Activated T-helper 1 cell treated with Interleukin-2 at 50 U/mL for 16 hours (primary cell): ENCODE measurements around the gene SENP5.
"Not testable (repeated sequence)": the region's sequence is repeated elsewhere in the genome, so short reads cannot be mapped to it uniquely, and the experiment has no call there.

ENCODE experiments used
- DNase-seq: peaks from one replicate; pipeline ENCODE4 v3.0.0-alpha.2; 2020; ENCODE audit warnings: low read depth

SENP5 gene

GRCh38 chr3:196941729-196942225 lies 74.1 kb downstream of the SENP5 start:
- DNase-seq: peak; percentile 25

GRCh38 chr3:196942226-196942914 lies 74.7 kb downstream of the SENP5 start, which contains the start of gene NCBP2:
TSS of gene NCBP2 (minus strand) at chr3:196942528. CDS start at chr3:196942503, 25 bp downstream.
- DNase-seq: peak; percentile 99

- DNase-seq: peak; percentile 5
Measured at GRCh38 chr3:196942915-196943277, 75.2 kb downstream of the SENP5 start.

- not testable (repeated sequence) for DNase-seq
Measured at GRCh38 chr3:196944037-196944790, 76.5 kb downstream of the SENP5 start.

GRCh38 chr3:196947136-196947859 lies 79.6 kb downstream of the SENP5 start:
- no peak for DNase-seq

GRCh38 chr3:196947860-196948441 lies 80.2 kb downstream of the SENP5 start:
- DNase-seq: no peak

GRCh38 chr3:196948442-196949284 lies 80.9 kb downstream of the SENP5 start:
- DNase-seq: no peak

GRCh38 chr3:196949285-196949619 lies 81.5 kb downstream of the SENP5 start:
- no peak for DNase-seq

GRCh38 chr3:196949750-196950149 lies 82.0 kb downstream of the SENP5 start:
- DNase-seq: no peak

GRCh38 chr3:196951371-196951770 lies 83.7 kb downstream of the SENP5 start:
- no peak for DNase-seq

GRCh38 chr3:196954832-196955231 lies 87.1 kb downstream of the SENP5 start:
- DNase-seq: no peak

GRCh38 chr3:196962108-196962929 lies 94.6 kb downstream of the SENP5 start:
- no peak for DNase-seq

- DNase-seq: no peak
Measured at GRCh38 chr3:196962930-196963630, 95.4 kb downstream of the SENP5 start.

- DNase-seq: no peak
Measured at GRCh38 chr3:196963631-196963953, 95.9 kb downstream of the SENP5 start.

- DNase-seq: no peak
Measured at GRCh38 chr3:196965112-196965803, 97.5 kb downstream of the SENP5 start.

GRCh38 chr3:196965804-196966173 lies 98.1 kb downstream of the SENP5 start:
- no peak for DNase-seq

GRCh38 chr3:196966526-196967401 lies 99.0 kb downstream of the SENP5 start:
- DNase-seq: no peak

GRCh38 chr3:196967412-196968232 lies 99.9 kb downstream of the SENP5 start:
- DNase-seq: no peak
